Cardiac fibroblast (primary cell): ENCODE results near the gene GABPB2.

Experiments used
- DNase-seq, 2 donors: peaks; one replicate each; pipeline versions ENCODE4 v3.0.0 to v3.0.0-alpha.2; 2010; ENCODE audit warnings: low read depth in 2 of 2
- H3K4me3 ChIP-seq, 2 donors: replicated peaks in 1 of 2; 1 replicate in 1 of 2; 2 replicates in 1 of 2; pipeline ENCODE4 v1.5.1; 2011; ENCODE audit warnings: low read depth in 2 of 2, low read length in 2 of 2, mild to moderate bottlenecking in 2 of 2, moderate library complexity in 1 of 2
- CTCF ChIP-seq: IDR thresholded peaks from one replicate; pipeline ENCODE4 v1.5.1; 2011; ENCODE audit warnings: low read depth, mild to moderate bottlenecking, low read length, inconsistent platforms

The GABPB2 gene

GRCh38 chr1:151104630-151105029 is 34.1 kb downstream of the GABPB2 start:
- no peak for DNase-seq
- no peak overlapping the region for H3K4me3 ChIP-seq
- TF ChIP-seq CTCF, result no peak

- no peak overlapping the region for H3K4me3 ChIP-seq
- no peak for TF ChIP-seq CTCF
- DNase-seq, result peak; percentile 20 to 57
Observed at GRCh38 chr1:151106894-151107293, 36.3 kb downstream of the GABPB2 start.

GRCh38 chr1:151108331-151108730 is 37.8 kb downstream of the GABPB2 start:
- DNase-seq, result no peak
- no peak for TF ChIP-seq CTCF
- H3K4me3 ChIP-seq, result no peak overlapping the region

- no peak overlapping the region for H3K4me3 ChIP-seq
- no peak for DNase-seq
- TF ChIP-seq CTCF, result no peak
Observed at GRCh38 chr1:151113877-151114276, 43.3 kb downstream of the GABPB2 start.

- DNase-seq, result no peak
- no peak for TF ChIP-seq CTCF
- no peak overlapping the region for H3K4me3 ChIP-seq
Observed at GRCh38 chr1:151124763-151125403, 54.3 kb downstream of the GABPB2 start.

GRCh38 chr1:151128800-151129199 is 58.2 kb downstream of the GABPB2 start:
- DNase-seq, result no peak
- no peak overlapping the region for H3K4me3 ChIP-seq
- no peak for TF ChIP-seq CTCF

- TF ChIP-seq CTCF, result no peak
- DNase-seq, result peak; percentile 85 to 88
- peak overlapping the region; percentile 22 to 34 for H3K4me3 ChIP-seq
Observed at GRCh38 chr1:151130987-151131586, 60.5 kb downstream of the GABPB2 start.
